ENCODE results near the gene RALGPS1.

RALGPS1 gene

GRCh38 chr9:127035948-127036347 lies 121.4 kb downstream of the RALGPS1 start:
- no peak for ATAC-seq (ENCODE audit: low read depth)
- H3K4me1 Mint-ChIP-seq, result no peaks in the 10 kb centered on the region
- peaks cover 16% of the 10 kb centered on the region for H3K36me3 Mint-ChIP-seq
- no peak overlapping the region for H3K4me3 Mint-ChIP-seq
- H3K9me3 Mint-ChIP-seq, result no peaks in the 10 kb centered on the region
- H3K27me3 Mint-ChIP-seq, result no peaks in the 10 kb centered on the region
- DNase-seq (ENCODE audit: low spot score in 2 of 2), result no peak
- no peak overlapping the region for H3K27ac Mint-ChIP-seq

- H3K4me1 Mint-ChIP-seq, result no peaks in the 10 kb centered on the region
- no peak overlapping the region for H3K27ac Mint-ChIP-seq
Observed at GRCh38 chr9:127036437-127036836, 121.9 kb downstream of the RALGPS1 start.

GRCh38 chr9:127038531-127038930 lies 123.9 kb downstream of the RALGPS1 start:
- H3K27me3 Mint-ChIP-seq, result no peaks in the 10 kb centered on the region
- no peak overlapping the region for H3K4me3 Mint-ChIP-seq
- H3K27ac Mint-ChIP-seq, result no peak overlapping the region
- H3K36me3 Mint-ChIP-seq, result peaks cover 23% of the 10 kb centered on the region
- ATAC-seq (ENCODE audit: low read depth) (no peak), DNase-seq (ENCODE audit: low spot score in 2 of 2) (no peak)
- no peaks in the 10 kb centered on the region for H3K4me1 Mint-ChIP-seq
- no peaks in the 10 kb centered on the region for H3K9me3 Mint-ChIP-seq

More at GRCh38 chr9:127036437-127036836, 121.9 kb downstream of the RALGPS1 start:
- no peak for DNase-seq (ENCODE audit: low spot score in 2 of 2)
- Mint-ChIP-seq H3K9me3 (no peaks in the 10 kb centered on the region), H3K36me3 (peaks cover 18% of the 10 kb centered on the region), H3K4me3 (no peak overlapping the region), H3K27me3 (no peaks in the 10 kb centered on the region)
- no peak for ATAC-seq (ENCODE audit: low read depth)

DNA sequence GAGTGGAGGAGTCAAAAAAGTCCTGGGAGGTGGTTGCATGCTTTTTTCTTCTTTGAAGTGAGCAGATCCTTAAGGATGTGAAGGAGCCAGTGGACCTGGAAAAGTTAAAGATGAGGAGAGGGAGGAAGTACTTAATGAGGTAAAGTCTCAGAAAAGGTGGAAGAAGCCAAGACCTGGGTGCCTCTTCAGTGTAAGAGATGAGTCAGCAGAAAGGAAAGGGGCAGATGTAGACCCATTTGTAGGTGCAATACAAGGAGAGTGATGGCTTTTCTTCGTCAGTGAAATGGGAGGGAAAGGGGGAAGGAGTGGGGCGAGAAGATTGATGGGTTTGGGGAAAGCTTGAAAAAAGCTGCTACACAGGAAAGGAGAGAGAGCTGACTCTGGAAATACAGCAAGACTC lies 124.9 kb downstream of the RALGPS1 start:
- Mint-ChIP-seq H3K27me3 (no peaks in the 10 kb centered on the region), H3K9me3 (no peaks in the 10 kb centered on the region), H3K27ac (no peak overlapping the region), H3K4me3 (no peak overlapping the region), H3K4me1 (no peaks in the 10 kb centered on the region), H3K36me3 (peaks cover 21% of the 10 kb centered on the region)
- no peak for DNase-seq (ENCODE audit: low spot score in 2 of 2)
- no peak for ATAC-seq (ENCODE audit: low read depth)

GRCh38 chr9:127045148-127045547 lies 130.6 kb downstream of the RALGPS1 start:
- H3K27ac Mint-ChIP-seq, result no peak overlapping the region
- no peaks in the 10 kb centered on the region for H3K9me3 Mint-ChIP-seq
- H3K4me1 Mint-ChIP-seq, result peaks cover 12% of the 10 kb centered on the region
- no peak overlapping the region for H3K4me3 Mint-ChIP-seq
- H3K36me3 Mint-ChIP-seq, result peaks cover 9% of the 10 kb centered on the region
- DNase-seq (ENCODE audit: low spot score in 2 of 2) (no peak), ATAC-seq (ENCODE audit: low read depth) (no peak)
- no peaks in the 10 kb centered on the region for H3K27me3 Mint-ChIP-seq

GRCh38 chr9:127047971-127048370 lies 133.4 kb downstream of the RALGPS1 start:
- Mint-ChIP-seq H3K27me3 (no peaks in the 10 kb centered on the region), H3K36me3 (peaks cover 10% of the 10 kb centered on the region), H3K4me1 (peaks cover 12% of the 10 kb centered on the region), H3K9me3 (no peaks in the 10 kb centered on the region), H3K27ac (peak overlapping the region; percentile 51), H3K4me3 (no peak overlapping the region)
- DNase-seq (ENCODE audit: low spot score in 2 of 2) (no peak), ATAC-seq (ENCODE audit: low read depth) (no peak)

- Mint-ChIP-seq H3K9me3 (no peaks in the 10 kb centered on the region), H3K4me1 (peaks cover 12% of the 10 kb centered on the region), H3K27ac (no peak overlapping the region), H3K27me3 (no peaks in the 10 kb centered on the region), H3K36me3 (peaks cover 11% of the 10 kb centered on the region), H3K4me3 (no peak overlapping the region)
- DNase-seq (ENCODE audit: low spot score in 2 of 2) (no peak), ATAC-seq (ENCODE audit: low read depth) (peak; percentile 66)
Observed at GRCh38 chr9:127049044-127049443, 134.5 kb downstream of the RALGPS1 start.

- no peaks in the 10 kb centered on the region for H3K27me3 Mint-ChIP-seq
- no peaks in the 10 kb centered on the region for H3K9me3 Mint-ChIP-seq
- DNase-seq (ENCODE audit: low spot score in 2 of 2) (no peak), ATAC-seq (ENCODE audit: low read depth) (no peak)
- no peak overlapping the region for H3K27ac Mint-ChIP-seq
- H3K36me3 Mint-ChIP-seq, result peaks cover 12% of the 10 kb centered on the region
- peaks cover 12% of the 10 kb centered on the region for H3K4me1 Mint-ChIP-seq
- no peak overlapping the region for H3K4me3 Mint-ChIP-seq
Observed at GRCh38 chr9:127049581-127049980, 135.0 kb downstream of the RALGPS1 start.

DNA sequence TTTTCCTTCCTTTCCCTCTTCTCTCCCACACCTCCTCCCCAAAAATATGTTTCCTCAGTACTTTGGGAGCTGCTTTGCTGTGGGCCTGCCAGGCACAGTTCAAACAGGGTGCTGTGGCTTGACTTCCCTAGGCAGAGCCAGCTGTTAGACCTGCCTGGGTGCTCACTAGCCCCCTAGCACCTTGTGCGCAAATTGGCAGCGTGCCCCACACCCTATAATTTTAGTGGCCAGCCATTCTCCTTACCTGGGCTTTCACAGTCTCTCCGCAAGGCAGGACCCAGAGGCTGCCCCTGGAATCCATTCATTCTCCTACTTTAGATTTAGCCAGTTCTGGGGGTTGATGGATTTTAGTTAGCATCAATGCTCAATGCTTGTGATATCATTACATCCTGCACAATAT lies 135.6 kb downstream of the RALGPS1 start:
- Mint-ChIP-seq H3K27me3 (no peaks in the 10 kb centered on the region), H3K4me3 (no peak overlapping the region), H3K4me1 (peaks cover 12% of the 10 kb centered on the region), H3K27ac (no peak overlapping the region), H3K9me3 (no peaks in the 10 kb centered on the region), H3K36me3 (peaks cover 14% of the 10 kb centered on the region)
- DNase-seq (ENCODE audit: low spot score in 2 of 2), result no peak
- ATAC-seq (ENCODE audit: low read depth), result no peak

- Mint-ChIP-seq H3K27me3 (no peaks in the 10 kb centered on the region), H3K4me3 (no peak overlapping the region), H3K36me3 (peaks cover 14% of the 10 kb centered on the region), H3K4me1 (peaks cover 12% of the 10 kb centered on the region), H3K9me3 (no peaks in the 10 kb centered on the region), H3K27ac (no peak overlapping the region)
- ATAC-seq (ENCODE audit: low read depth) (no peak), DNase-seq (ENCODE audit: low spot score in 2 of 2) (no peak)
Observed at GRCh38 chr9:127050591-127051001, 136.0 kb downstream of the RALGPS1 start.

- DNase-seq (ENCODE audit: low spot score in 2 of 2) (no peak), ATAC-seq (ENCODE audit: low read depth) (no peak)
- Mint-ChIP-seq H3K27ac (no peak overlapping the region), H3K36me3 (peaks cover 22% of the 10 kb centered on the region), H3K27me3 (no peaks in the 10 kb centered on the region), H3K4me1 (peaks cover 12% of the 10 kb centered on the region), H3K9me3 (no peaks in the 10 kb centered on the region), H3K4me3 (no peak overlapping the region)
Observed at GRCh38 chr9:127051881-127052595, 137.5 kb downstream of the RALGPS1 start.

DNA sequence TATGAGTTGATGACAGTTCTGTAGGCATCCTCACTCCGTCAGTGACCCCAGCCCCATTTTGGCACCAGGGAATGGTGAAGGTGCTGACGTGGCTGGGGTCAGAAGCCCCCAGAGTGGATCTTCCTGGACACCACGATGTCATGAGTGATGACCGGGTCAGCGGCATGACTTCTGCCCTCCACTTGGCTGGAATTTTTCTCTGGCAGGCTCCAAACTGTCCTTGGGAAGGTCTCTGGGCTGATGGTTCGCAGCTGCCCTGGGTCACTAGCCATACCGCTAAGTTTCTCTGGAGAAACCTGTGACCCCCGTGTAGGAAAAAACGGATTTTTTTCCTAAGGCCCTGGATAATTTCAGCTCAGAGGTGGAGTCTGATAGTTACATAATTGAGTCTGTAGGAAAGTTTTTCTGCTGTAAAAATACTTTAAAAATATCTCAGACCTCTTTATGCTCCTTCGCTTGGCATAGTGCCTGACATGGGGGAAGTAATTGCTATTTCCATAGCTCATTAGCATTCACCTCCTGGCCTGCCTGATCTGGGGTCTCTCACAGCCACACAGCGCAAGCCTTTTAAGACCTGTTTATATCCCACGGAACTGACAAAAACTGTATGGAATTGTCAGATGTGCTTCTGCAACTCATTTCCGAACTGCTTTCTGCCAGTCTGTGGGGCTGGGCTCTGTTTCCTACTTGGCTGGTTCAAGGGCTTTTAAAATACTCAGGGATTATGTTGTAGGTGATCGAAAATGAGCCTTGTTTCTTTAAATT lies 138.7 kb downstream of the RALGPS1 start:
- DNase-seq (ENCODE audit: low spot score in 2 of 2) (no peak), ATAC-seq (ENCODE audit: low read depth) (no peak)
- H3K4me3 Mint-ChIP-seq, result no peak overlapping the region
- no peak overlapping the region for H3K27ac Mint-ChIP-seq
- H3K9me3 Mint-ChIP-seq, result no peaks in the 10 kb centered on the region
- H3K4me1 Mint-ChIP-seq, result peaks cover 11% of the 10 kb centered on the region
- H3K27me3 Mint-ChIP-seq, result no peaks in the 10 kb centered on the region
- peaks cover 26% of the 10 kb centered on the region for H3K36me3 Mint-ChIP-seq

GRCh38 chr9:127053960-127054359 lies 139.4 kb downstream of the RALGPS1 start:
- Mint-ChIP-seq H3K36me3 (peaks cover 25% of the 10 kb centered on the region), H3K27ac (no peak overlapping the region), H3K4me3 (no peak overlapping the region), H3K4me1 (peaks cover 7% of the 10 kb centered on the region), H3K9me3 (no peaks in the 10 kb centered on the region), H3K27me3 (no peaks in the 10 kb centered on the region)
- DNase-seq (ENCODE audit: low spot score in 2 of 2), result no peak
- ATAC-seq (ENCODE audit: low read depth), result no peak

DNA sequence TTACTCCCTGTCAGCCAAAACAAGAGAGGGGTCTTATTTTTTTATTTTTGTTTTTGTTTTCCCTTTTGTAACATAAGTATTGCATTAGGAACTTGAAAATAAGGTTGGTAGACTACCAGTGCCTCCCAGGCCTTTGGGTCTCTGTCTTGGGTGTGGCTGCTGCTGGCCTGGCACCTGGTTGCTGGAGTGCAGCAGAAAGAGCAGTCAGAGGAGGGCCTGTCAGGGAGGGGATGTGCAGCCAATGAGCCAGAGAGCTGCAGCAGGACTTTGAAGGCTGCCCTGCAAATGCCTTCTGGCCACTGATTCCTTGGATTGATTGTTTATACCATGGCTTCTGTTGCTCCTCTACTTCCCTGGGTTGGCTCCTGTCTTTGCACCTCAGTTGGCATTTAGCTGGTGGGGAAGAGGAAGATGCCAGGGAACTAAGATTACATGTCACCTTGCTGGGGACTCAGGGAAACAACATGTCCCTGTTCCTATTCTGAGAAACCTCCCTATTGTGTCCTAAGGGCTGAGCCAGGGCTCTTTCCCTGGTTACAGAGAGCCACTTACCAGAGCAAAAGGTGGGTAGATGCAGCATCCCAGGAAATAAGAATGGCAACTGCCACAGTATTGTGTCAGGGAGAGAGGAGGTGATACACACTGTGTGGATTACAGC lies 141.3 kb downstream of the RALGPS1 start:
- Mint-ChIP-seq H3K27ac (no peak overlapping the region), H3K36me3 (peaks cover 21% of the 10 kb centered on the region), H3K4me3 (no peak overlapping the region), H3K9me3 (no peaks in the 10 kb centered on the region), H3K27me3 (no peaks in the 10 kb centered on the region), H3K4me1 (peaks cover 17% of the 10 kb centered on the region)
- DNase-seq (ENCODE audit: low spot score in 2 of 2) (no peak), ATAC-seq (ENCODE audit: low read depth) (no peak)
